Activated naive CD8-positive, alpha-beta T cell treated with anti-CD3 and anti-CD28 coated beads for 36 hours (primary cell): ENCODE data around the gene RSPO4. TPM values are rescaled to one million over a fixed set of nuclear protein-coding genes. Genes with fewer than 3 reads are reported as not detected.

Source experiments
- DNase-seq: peaks from one replicate; pipeline ENCODE4 v3.0.0; 2021
- H3K27ac Mint-ChIP-seq: one replicate; pipeline ENCODE4 v1.8.0; 2022; ENCODE audit warnings: mild to moderate bottlenecking, moderate library complexity, mixed read lengths
- H3K27me3 Mint-ChIP-seq: one replicate; pipeline ENCODE4 v1.8.0; 2022; ENCODE audit warnings: mild to moderate bottlenecking, mixed read lengths
- H3K36me3 Mint-ChIP-seq: one replicate; pipeline ENCODE4 v1.8.0; 2021; ENCODE audit warnings: mild to moderate bottlenecking, mixed read lengths
- H3K4me1 Mint-ChIP-seq: one replicate; pipeline ENCODE4 v1.8.0; 2021; ENCODE audit warnings: mixed read lengths
- H3K4me3 Mint-ChIP-seq: one replicate; pipeline ENCODE4 v1.8.0; 2022; ENCODE audit warnings: mild to moderate bottlenecking, moderate library complexity, mixed read lengths
- H3K9me3 Mint-ChIP-seq: one replicate; pipeline ENCODE4 v1.8.0; 2022; ENCODE audit warnings: mixed read lengths
- total RNA-seq, 2 experiments: library from RNA; stranded (reverse); gene quantifications; one replicate each; pipeline ENCODE4 v1.2.3, GENCODE V29; 2021

The RSPO4 gene
- total RNA-seq, 2 experiments from 2014 or later: not detected

- DNase-seq: no peak
- Mint-ChIP-seq H3K27ac (no peak overlapping the region), H3K27me3 (peaks cover 18% of the 10 kb centered on the region), H3K4me3 (no peak overlapping the region), H3K36me3 (no peaks in the 10 kb centered on the region), H3K4me1 (no peaks in the 10 kb centered on the region), H3K9me3 (no peaks in the 10 kb centered on the region)
These were observed 55.3 kb downstream of the RSPO4 start for GRCh38 chr20:946826-947225.

DNA sequence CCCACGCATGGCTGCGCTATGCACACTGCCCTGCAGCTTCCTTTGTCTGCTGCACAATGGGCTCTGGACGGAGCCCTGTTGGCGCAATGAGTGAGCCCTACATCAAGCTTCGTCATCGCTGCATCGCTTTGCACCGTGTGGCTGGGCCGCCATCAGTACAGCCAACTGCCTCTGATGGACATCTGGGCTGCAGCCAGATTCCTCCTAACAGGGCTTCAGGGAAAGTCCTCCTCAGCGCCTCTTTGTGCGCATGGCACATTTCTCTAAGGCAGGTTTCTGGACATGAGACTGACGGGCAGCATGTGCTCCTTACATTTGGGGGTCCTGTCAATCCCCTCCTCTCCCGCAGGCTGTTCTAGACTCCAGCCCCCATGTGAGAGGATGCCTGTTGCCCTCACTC is 56.3 kb downstream of the RSPO4 start:
- Mint-ChIP-seq H3K4me1 (no peaks in the 10 kb centered on the region), H3K9me3 (no peaks in the 10 kb centered on the region), H3K36me3 (no peaks in the 10 kb centered on the region), H3K27me3 (peaks cover 18% of the 10 kb centered on the region), H3K4me3 (no peak overlapping the region), H3K27ac (no peak overlapping the region)
- DNase-seq: no peak

DNA sequence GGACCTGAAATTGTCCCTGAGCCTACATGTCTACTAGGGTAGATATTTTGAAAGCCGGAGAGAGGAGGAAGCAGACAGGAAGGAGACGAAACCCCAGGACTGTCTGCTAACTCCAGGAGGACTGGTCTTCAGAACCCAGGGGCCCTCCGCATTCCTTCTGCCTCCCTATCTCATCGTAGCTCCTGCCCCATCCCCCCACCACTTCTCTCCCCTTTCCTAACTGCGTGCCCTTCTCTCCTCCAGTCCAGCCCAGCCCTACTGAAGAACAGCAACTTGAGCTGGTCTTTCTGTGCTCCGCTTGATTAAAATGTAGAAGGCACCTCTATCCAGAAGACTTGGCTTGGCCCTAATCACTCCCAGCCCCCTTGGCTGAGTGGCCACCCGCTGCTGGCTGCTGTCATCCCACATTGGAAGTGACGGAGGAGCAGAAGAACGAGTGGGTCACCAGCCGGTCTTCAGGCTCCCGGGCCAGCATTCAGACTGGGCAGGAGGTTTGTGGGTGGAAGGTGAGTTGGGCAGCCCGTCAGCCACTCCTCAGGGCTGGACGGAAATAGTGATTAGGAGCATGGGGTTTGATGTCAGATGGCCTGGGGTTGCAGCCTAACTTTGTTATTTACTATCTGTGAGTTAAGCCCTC is 57.2 kb downstream of the RSPO4 start:
- Mint-ChIP-seq H3K27ac (no peak overlapping the region), H3K36me3 (no peaks in the 10 kb centered on the region), H3K27me3 (peaks cover 18% of the 10 kb centered on the region), H3K4me3 (no peak overlapping the region), H3K4me1 (no peaks in the 10 kb centered on the region), H3K9me3 (no peaks in the 10 kb centered on the region)
- DNase-seq: no peak

- Mint-ChIP-seq H3K27ac (no peak overlapping the region), H3K9me3 (no peaks in the 10 kb centered on the region), H3K27me3 (peaks cover 11% of the 10 kb centered on the region)
These were observed 58.0 kb downstream of the RSPO4 start for GRCh38 chr20:944148-944547.

GRCh38 chr20:942611-943010 is 59.5 kb downstream of the RSPO4 start:
- H3K4me3 Mint-ChIP-seq: no peak overlapping the region
- H3K4me1 Mint-ChIP-seq: no peaks in the 10 kb centered on the region
- DNase-seq: no peak
- no peaks in the 10 kb centered on the region for H3K9me3 Mint-ChIP-seq
- no peaks in the 10 kb centered on the region for H3K36me3 Mint-ChIP-seq
- H3K27ac Mint-ChIP-seq: no peak overlapping the region
- no peaks in the 10 kb centered on the region for H3K27me3 Mint-ChIP-seq

More at GRCh38 chr20:944148-944547, 58.0 kb downstream of the RSPO4 start:
- Mint-ChIP-seq H3K36me3 (no peaks in the 10 kb centered on the region), H3K4me1 (no peaks in the 10 kb centered on the region), H3K4me3 (no peak overlapping the region)
- no peak for DNase-seq

DNA sequence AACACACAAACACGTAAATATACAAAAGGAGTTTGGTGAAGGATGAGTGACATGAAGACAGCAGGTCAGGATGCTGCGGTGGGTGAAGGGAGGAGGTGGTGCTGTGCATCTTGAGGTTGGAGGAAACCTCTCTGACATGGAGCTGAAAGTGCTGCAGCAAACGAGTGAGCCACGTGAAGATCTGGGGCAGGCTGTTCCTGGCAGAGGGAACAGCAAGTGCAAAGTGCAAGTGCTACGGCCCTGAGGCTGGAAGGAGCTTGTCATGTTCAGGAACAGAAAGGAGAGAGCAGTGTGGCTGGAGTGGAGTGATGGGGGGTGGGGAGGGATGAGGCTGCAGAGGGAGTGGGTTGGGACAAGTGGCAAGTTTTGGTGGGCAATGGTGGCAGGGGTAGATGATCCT is 61.2 kb downstream of the RSPO4 start:
- H3K4me1 Mint-ChIP-seq: no peaks in the 10 kb centered on the region

DNA sequence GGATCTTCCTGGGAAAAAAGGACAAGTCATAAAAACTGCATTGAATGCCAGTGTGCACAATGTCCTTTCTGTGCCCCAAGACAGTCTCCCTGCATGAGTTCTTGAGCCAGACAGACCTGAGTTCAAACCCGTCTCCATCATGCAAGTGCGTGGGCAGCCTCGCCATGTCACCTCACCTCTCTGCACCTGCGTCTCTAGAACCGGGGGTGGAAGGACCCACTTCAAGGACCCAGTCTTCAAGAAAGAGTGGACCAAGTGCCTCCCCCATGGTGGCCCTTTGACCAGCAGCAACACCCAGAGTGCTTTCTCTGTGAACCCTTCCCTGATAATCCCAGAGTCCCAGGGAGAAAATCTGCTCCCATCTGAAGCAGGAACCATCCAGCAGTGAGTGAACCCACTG is 62.5 kb downstream of the RSPO4 start:
- Mint-ChIP-seq H3K9me3 (no peaks in the 10 kb centered on the region), H3K27ac (no peak overlapping the region), H3K4me3 (no peak overlapping the region), H3K27me3 (no peaks in the 10 kb centered on the region), H3K4me1 (no peaks in the 10 kb centered on the region), H3K36me3 (no peaks in the 10 kb centered on the region)
- no peak for DNase-seq

More for the DNA sequence above, 61.2 kb downstream of the RSPO4 start:
- Mint-ChIP-seq H3K27me3 (no peaks in the 10 kb centered on the region), H3K27ac (no peak overlapping the region), H3K4me3 (no peak overlapping the region), H3K9me3 (no peaks in the 10 kb centered on the region), H3K36me3 (no peaks in the 10 kb centered on the region)
- DNase-seq: no peak

DNA sequence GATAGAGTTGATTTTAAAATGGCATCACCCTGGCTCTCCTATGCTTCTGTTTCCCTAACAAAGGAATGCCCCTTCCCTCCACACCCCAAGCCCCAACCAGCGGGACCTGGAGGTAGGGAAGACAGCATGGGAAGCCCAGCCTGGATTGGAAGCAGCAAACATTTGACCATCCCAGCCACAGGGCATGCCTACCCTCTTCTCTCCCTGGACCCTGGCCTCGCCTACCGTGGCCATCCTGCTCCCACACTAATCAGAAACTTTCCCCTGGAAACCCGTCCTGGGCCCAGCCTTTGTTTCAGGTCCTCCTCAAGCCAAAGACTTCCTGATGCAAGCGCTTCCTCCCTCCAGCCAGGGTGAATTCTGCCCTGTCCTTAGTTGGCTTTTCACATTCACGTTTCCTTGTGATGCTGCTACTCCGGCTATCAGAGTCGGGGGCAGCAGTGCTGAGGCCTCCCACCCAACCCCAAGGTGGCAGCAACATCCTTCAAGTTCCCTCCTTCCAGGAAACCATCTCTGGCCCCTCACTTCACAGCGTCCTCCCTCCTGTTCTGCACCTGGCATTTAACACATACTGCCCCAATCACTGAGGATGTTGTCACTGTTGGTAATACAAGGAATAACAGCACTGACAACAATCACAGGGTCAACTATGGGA is 67.8 kb downstream of the RSPO4 start:
- Mint-ChIP-seq H3K4me1 (no peaks in the 10 kb centered on the region), H3K36me3 (peaks cover 4% of the 10 kb centered on the region), H3K9me3 (peaks cover 12% of the 10 kb centered on the region), H3K27ac (no peak overlapping the region), H3K4me3 (no peak overlapping the region), H3K27me3 (no peaks in the 10 kb centered on the region)
- no peak for DNase-seq

DNA sequence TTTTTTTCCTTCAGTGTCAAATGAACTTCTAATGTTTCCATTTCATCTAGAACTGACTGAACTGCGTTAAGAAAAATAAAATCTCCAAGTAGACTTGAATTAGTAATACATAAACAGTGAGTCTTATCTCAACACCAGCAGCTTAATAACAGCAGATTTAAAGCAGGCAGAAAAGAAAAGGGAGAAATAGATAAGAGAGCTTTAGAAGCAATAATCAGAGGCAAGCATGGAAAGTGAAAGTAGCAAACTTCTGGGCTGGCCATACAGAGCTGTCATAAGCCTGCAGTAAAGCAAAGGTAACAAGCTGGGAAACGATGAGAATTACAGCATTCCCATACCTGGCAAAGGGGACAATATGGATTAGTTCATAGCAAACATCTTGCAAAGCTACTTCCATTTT is 69.1 kb downstream of the RSPO4 start:
- Mint-ChIP-seq H3K27me3 (no peaks in the 10 kb centered on the region), H3K9me3 (peaks cover 12% of the 10 kb centered on the region), H3K4me3 (no peak overlapping the region), H3K27ac (no peak overlapping the region), H3K4me1 (no peaks in the 10 kb centered on the region), H3K36me3 (peaks cover 4% of the 10 kb centered on the region)
- no peak for DNase-seq

DNA sequence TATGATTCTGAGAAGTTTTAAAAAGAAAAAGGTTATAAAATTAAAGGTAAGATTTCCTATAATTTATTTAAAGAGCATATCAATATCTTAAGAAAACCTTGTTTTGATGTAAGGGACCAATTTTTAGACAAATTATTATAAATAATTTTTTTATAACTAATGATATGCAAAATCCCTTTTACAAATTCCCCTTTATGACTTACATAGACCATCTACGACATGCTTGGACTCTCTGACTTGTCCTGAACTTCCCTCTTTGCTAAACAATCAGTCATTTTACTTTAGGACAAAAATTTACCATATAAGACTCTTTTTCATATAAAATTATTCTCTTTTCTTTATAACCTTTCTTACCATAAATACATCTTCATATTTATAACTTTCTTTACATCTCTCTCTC is 70.7 kb downstream of the RSPO4 start:
- Mint-ChIP-seq H3K4me3 (no peak overlapping the region), H3K27me3 (no peaks in the 10 kb centered on the region), H3K9me3 (peaks cover 12% of the 10 kb centered on the region), H3K4me1 (no peaks in the 10 kb centered on the region), H3K27ac (no peak overlapping the region), H3K36me3 (peaks cover 4% of the 10 kb centered on the region)
- DNase-seq: no peak

DNA sequence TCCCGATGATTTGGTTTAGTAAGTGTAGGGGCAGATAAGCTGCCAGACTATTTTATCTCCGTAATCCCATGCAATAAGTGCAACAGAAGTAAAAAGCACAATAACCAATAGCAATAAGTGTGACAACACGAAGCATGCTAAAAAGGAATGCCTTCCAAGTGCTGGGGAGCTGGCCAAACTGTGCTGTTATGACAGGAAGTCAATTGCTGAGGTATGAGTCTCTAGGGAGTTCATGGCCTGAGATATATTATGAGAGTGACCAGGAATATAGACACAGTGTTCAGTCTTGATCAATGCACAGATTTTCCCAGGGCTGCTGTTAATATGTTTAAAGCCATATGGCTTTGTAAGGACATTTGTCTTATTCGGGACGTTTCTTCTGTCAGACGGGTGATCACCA is 75.4 kb downstream of the RSPO4 start:
- DNase-seq: no peak
- H3K4me3 Mint-ChIP-seq: no peak overlapping the region
- H3K27me3 Mint-ChIP-seq: no peaks in the 10 kb centered on the region
- peaks cover 4% of the 10 kb centered on the region for H3K36me3 Mint-ChIP-seq
- H3K4me1 Mint-ChIP-seq: no peaks in the 10 kb centered on the region
- H3K9me3 Mint-ChIP-seq: peaks cover 9% of the 10 kb centered on the region
- H3K27ac Mint-ChIP-seq: no peak overlapping the region

GRCh38 chr20:925516-925915 is 76.6 kb downstream of the RSPO4 start:
- Mint-ChIP-seq H3K4me3 (no peak overlapping the region), H3K4me1 (no peaks in the 10 kb centered on the region), H3K27me3 (no peaks in the 10 kb centered on the region), H3K27ac (no peak overlapping the region), H3K36me3 (no peaks in the 10 kb centered on the region), H3K9me3 (peaks cover under 1% of the 10 kb centered on the region)
- no peak for DNase-seq

DNA sequence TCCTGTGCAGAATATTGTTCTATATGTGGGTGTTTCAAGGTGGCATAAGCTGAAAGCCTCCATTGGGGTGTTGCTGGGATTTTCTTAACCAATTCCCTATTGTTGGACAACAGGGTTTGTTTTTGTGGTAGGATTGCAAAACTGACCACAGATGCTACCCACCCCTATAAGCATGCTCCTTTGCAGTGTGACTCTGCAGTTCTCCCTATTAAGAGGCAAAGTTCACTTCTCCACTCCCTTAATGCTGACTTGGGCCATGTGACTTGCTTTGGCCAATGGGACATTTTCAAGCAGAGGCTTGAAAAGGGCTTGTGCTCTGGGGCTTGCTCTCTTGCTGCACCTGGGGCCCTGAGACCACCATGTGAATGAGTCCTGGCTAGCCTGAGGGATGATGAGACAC is 77.5 kb downstream of the RSPO4 start:
- Mint-ChIP-seq H3K27ac (no peak overlapping the region), H3K4me1 (no peaks in the 10 kb centered on the region), H3K9me3 (no peaks in the 10 kb centered on the region), H3K27me3 (no peaks in the 10 kb centered on the region), H3K4me3 (no peak overlapping the region), H3K36me3 (no peaks in the 10 kb centered on the region)
- no peak for DNase-seq

DNA sequence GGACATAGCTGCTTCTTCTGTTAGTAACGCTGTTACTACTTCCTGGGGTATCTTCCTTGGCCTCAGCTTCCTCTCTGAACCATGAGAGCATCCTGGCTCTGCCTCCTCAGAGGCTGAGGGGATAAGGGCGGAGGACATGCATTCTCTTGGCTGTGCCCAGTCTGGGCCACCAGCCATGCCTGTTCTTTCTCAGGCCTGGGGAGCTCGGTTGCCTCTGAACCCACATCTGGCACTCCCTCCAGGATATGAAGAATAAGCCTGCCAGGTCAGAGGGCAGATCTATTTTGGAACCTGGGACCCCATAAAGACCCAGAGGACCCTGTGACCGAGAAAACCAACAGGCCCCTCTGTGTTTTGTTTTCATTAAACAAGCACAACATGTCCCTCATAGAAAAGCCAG is 79.3 kb downstream of the RSPO4 start:
- Mint-ChIP-seq H3K4me1 (no peaks in the 10 kb centered on the region), H3K27ac (no peak overlapping the region), H3K4me3 (no peak overlapping the region), H3K9me3 (no peaks in the 10 kb centered on the region), H3K36me3 (no peaks in the 10 kb centered on the region), H3K27me3 (no peaks in the 10 kb centered on the region)
- no peak for DNase-seq

- DNase-seq: no peak
- Mint-ChIP-seq H3K9me3 (no peaks in the 10 kb centered on the region), H3K36me3 (no peaks in the 10 kb centered on the region), H3K4me3 (no peak overlapping the region), H3K4me1 (no peaks in the 10 kb centered on the region), H3K27ac (no peak overlapping the region), H3K27me3 (no peaks in the 10 kb centered on the region)
These were observed 81.0 kb downstream of the RSPO4 start for GRCh38 chr20:921068-921467.

- no peaks in the 10 kb centered on the region for H3K4me1 Mint-ChIP-seq
- no peak overlapping the region for H3K4me3 Mint-ChIP-seq
- H3K27ac Mint-ChIP-seq: no peak overlapping the region
- H3K9me3 Mint-ChIP-seq: no peaks in the 10 kb centered on the region
- no peaks in the 10 kb centered on the region for H3K36me3 Mint-ChIP-seq
- DNase-seq: no peak
- H3K27me3 Mint-ChIP-seq: no peaks in the 10 kb centered on the region
These were observed 81.8 kb downstream of the RSPO4 start for GRCh38 chr20:920311-920710.
